TTC549 (cell line): Measurements from ENCODE around the gene CHAD.

Experiments
- FAIRE-seq: peaks from 2 replicates; lab custom pipeline; 2012; peaks lifted over from hg19 to GRCh38; lab: Jason Lieb, UNC

The CHAD gene, protein sequence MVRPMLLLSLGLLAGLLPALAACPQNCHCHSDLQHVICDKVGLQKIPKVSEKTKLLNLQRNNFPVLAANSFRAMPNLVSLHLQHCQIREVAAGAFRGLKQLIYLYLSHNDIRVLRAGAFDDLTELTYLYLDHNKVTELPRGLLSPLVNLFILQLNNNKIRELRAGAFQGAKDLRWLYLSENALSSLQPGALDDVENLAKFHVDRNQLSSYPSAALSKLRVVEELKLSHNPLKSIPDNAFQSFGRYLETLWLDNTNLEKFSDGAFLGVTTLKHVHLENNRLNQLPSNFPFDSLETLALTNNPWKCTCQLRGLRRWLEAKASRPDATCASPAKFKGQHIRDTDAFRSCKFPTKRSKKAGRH

GRCh38 chr17:50468304-50469207 is at the start of gene CHAD:
Gene CHAD, minus strand, starts transcription at chr17:50468880. Its CDS starts 67 bp downstream, at chr17:50468813.
- no peak for FAIRE-seq

DNA sequence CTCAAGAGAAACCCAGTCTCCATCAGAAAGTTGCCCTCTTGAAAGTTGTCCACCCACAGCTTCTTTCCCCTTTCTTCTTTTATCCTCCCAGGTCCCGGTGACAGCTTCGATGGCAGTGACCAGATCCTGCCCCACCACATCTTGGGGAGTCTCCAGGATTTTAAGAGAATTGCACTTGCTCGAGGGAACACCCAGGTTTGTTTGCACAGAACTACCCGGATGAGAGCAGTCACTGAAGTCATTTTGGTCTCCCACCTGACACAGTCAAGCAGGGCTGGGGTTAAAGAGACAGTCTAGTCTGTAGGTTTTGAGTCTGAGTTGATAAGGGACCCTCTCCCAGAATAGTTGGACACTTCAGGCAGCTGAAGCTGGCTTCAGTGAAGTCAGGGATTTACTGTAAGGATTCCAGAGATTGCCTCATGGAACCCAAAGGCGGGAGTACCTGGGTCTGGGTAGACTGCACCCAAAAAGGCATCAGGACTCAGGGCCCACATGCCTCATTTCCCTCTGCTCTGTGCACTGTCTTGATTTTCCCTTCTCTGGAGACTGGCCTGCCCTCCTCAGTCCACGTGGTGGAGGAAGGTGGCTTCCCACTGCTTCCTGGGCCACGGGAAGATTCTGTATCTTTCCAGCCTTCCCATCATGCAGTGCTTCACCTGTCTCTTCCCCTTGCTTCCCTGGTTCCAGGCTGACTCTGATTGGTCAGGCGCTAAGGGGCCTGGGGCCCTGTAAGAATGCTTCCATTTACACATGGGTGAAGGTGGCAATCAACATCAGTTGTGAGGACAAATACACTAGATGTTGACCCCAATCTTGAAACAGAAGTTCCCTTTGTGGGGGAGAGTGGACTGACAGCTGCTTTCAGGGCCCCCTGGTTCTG is 49.1 kb upstream of the CHAD start:
- FAIRE-seq, result no peak

GRCh38 chr17:50517011-50517410 is 48.3 kb upstream of the CHAD start:
- no peak for FAIRE-seq

GRCh38 chr17:50514936-50515702 is 46.4 kb upstream of the CHAD start:
- FAIRE-seq, result no peak

DNA sequence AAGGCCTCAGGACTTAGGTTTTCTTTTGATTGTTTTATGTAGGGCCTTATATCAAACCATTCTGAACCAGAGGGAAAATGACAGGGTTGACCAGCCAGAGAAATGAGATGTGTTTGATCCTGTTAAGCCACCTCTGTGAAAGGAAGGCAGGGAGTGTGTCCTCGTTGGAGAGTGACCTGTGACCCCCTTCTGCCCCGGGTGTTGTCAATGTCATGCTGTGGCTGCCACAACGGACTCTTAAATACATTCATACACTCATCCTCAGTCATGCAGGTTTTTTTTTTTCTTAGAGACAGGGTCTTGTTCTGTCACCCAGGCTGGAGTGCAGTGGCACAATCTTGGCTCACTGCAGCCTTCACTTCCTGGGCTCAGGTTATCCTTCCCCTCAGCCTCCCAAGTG is 45.7 kb upstream of the CHAD start:
- no peak for FAIRE-seq

- FAIRE-seq, result no peak
These were observed 44.8 kb upstream of the CHAD start for GRCh38 chr17:50513495-50513894.

GRCh38 chr17:50511058-50511457 is 42.4 kb upstream of the CHAD start:
- FAIRE-seq, result no peak

GRCh38 chr17:50508573-50509460 is 40.1 kb upstream of the CHAD start:
- FAIRE-seq, result no peak

DNA sequence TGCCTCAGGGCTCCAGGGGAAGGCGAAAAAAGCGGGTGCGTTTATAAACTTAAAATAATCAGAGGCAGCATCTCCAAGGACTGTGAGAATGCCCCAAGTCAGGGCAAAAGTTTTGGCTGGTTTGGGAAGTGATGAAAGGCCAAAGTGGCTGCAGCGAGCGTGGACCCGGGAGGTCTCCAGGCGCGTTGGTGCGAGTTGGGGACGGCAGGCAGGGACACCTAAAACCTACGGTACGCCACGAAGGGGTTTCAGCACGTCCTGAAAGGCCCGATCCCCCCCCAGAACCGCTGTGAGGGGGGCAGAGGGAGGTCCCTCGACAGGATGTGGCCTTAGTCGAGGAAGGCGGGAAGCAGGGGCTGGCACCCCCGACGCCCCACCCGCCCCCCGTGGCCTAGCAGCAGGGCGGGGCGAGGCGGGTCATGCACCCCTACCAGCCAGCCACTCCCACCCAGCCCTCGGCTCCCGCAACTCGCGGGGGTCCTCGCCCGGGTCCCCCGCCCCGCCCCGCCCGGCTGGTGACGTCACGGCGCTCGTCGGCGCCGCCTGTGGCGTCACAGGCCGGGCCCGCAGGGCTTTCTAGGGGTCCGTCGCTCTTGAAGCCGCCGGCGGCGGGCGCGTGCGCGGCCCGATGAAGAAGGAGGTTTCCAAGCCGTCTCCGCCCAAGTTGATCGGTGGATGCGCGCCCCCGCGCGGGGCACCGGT is 39.3 kb upstream of the CHAD start, which contains the start of gene MYCBPAP:
TSS of gene MYCBPAP (plus strand) at position 569 of the 702 bp plus-strand sequence. CDS start 236 bp downstream, outside the sequence.
- FAIRE-seq, result no peak

GRCh38 chr17:50506298-50506697 is 37.6 kb upstream of the CHAD start:
- no peak for FAIRE-seq

DNA sequence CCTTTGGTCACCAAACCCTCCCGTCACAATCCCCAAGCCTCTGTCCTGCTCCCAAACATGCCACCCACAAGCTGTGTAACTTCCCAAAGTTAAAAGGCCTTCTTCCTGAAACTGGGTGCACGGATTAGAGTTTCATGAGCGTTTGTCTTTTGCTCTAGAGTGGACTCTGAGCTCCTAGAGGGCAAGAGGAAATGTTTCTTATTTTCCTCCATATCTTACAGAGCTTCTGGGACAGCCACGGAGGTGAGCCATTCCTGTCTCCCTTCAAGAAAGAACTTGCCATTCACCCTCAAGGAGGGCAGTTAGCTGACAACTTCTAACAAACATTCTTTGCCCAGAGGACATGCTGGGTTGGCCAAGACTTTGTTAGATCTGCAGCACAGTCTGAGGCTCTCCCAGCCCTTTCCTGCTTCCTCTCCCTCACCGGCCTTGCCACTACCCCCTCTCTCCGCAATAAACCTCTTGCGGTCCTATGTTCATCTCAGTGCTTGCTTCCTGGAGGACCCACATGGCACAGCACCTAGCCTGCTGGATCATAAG is 37.0 kb upstream of the CHAD start:
- no peak for FAIRE-seq

DNA sequence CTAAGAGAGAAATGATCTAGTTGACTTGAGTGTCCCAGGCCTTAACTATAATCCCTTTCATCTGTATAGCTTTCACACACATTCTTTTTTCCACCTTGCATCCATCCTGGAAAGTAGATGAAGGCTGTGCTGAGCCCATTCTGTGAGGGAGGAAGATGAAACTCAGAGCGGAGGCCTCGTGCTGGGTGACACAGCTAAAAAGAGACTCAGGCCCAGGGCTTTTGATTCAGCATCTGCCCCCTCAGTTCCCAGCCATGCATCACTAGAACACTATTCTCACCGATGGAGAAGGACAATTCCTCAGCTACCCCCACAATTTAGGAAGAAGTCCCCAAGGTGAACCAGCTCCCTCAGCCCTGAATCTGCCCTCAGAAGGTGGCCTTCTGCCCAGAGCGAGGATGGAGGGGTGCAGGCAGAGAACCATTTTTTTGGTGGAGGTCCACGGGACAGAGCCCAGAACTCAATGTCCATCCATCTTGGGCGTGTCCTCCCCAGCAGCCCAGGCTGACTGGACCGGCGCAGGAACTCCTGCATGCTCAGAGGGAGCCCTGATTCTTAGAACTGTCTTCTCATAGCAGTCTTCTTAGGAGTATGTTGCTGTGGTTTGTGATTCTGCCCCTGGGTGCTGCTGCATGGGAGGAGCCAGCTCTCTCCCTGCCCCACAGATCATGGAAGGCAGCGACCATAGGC is 33.8 kb upstream of the CHAD start:
- no peak for FAIRE-seq

DNA sequence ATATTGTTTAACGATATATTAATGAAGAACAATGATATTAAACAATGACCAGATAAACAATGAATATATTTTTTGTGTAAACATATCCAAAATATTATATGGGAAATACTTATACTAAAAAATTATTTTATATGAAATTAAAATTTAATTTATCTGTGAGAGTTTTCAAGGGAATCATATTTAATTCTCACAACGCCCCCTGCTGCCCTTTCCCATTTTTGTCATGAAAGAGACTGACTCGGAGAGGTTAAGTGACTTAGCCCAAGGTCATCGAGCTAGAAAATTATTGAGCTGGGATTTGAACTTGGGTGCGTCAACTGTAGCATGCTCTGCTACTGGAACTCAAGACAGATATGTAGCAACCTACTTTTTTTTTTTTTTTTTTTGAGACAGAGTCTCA is 32.4 kb upstream of the CHAD start:
- peak; percentile 76 for FAIRE-seq

- FAIRE-seq, result no peak
These were observed 31.0 kb upstream of the CHAD start for GRCh38 chr17:50499721-50500120.

GRCh38 chr17:50499270-50499669 is 30.6 kb upstream of the CHAD start:
- FAIRE-seq, result no peak

DNA sequence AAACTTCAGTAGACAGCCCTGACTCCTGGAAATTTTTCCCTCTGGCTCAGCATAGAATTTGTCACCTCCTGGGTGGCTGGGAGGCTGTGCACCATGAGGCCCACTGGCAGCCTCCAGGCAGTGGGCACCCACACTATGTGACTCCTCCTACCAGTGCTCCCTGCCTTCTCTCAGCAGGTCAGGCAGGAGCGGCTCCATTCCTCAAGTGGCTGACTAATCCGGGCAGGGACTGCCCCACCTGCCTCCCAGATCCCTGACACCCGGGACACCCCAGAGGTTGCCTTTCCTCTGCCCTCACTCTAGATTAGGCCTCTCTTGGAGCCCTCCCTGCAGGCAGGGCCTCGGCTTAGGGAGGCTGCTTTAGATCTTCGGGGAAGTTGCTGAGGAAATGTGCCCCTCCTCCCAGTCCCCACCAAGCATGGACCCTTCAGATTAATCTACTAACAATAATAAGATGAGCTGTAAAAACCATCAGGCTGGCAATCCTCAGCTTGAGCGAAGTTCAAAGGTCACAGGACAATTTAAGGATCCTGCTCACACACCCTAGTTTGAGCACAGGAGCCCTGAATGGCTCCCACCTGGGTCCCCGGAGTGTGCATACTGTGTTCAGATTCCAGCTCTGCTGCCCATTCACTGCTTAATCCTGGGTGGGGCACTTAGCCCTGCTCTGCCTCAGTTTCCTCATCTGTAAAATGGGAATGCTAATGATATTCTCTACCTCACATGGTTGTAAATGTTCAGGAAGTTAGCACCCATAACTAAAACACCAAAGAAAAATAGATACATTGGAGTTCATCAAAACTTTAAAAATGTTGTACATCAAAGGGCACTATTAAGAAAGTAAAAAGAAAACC is 29.6 kb upstream of the CHAD start:
- FAIRE-seq, result no peak

GRCh38 chr17:50495918-50496317 is 27.2 kb upstream of the CHAD start:
- FAIRE-seq, result no peak
